Measurements from ENCODE around the gene SYNGR2.
"Not testable (repeated sequence)": the region's sequence is repeated elsewhere in the genome, so short reads cannot be mapped to it uniquely, and the experiment has no call there.

DNA sequence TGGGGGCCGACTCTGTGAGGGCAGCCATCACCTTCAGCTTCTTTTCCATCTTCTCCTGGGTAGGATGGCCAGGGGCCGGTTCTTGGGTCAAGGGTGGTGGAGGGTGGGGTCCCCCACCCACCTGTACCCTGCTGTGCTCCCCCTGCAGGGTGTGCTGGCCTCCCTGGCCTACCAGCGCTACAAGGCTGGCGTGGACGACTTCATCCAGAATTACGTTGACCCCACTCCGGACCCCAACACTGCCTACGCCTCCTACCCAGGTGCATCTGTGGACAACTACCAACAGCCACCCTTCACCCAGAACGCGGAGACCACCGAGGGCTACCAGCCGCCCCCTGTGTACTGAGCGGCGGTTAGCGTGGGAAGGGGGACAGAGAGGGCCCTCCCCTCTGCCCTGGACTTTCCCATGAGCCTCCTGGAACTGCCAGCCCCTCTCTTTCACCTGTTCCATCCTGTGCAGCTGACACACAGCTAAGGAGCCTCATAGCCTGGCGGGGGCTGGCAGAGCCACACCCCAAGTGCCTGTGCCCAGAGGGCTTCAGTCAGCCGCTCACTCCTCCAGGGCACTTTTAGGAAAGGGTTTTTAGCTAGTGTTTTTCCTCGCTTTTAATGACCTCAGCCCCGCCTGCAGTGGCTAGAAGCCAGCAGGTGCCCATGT lies 3.3 kb downstream of the SYNGR2 start:
- TF ChIP-seq, protein P1, sequence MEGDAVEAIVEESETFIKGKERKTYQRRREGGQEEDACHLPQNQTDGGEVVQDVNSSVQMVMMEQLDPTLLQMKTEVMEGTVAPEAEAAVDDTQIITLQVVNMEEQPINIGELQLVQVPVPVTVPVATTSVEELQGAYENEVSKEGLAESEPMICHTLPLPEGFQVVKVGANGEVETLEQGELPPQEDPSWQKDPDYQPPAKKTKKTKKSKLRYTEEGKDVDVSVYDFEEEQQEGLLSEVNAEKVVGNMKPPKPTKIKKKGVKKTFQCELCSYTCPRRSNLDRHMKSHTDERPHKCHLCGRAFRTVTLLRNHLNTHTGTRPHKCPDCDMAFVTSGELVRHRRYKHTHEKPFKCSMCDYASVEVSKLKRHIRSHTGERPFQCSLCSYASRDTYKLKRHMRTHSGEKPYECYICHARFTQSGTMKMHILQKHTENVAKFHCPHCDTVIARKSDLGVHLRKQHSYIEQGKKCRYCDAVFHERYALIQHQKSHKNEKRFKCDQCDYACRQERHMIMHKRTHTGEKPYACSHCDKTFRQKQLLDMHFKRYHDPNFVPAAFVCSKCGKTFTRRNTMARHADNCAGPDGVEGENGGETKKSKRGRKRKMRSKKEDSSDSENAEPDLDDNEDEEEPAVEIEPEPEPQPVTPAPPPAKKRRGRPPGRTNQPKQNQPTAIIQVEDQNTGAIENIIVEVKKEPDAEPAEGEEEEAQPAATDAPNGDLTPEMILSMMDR (IDR thresholded peaks at IDR 0.05; ENCODE audit: low read depth, low read length) = not testable (repeated sequence)
- not testable (repeated sequence) for TF ChIP-seq MYC (IDR thresholded peaks at IDR 0.05; ENCODE audit: low read depth, low read length); POLR2A (IDR thresholded peaks at IDR 0.05; ENCODE audit: extremely low read depth, insufficient read length)

Measured in NB4 (cell line).